NOMO-1 treated with dmso at 0.1 percent for 144 hours (cell line): ENCODE results near the gene FKBP2.
A peak's percentile ranks its signal among the peaks of the same experiment; 100 is the strongest.

ENCODE experiments used
- DNase-seq: peaks from one replicate; lab custom pipeline; 2025; ENCODE audit not compliant: unreplicated experiment; lab: John Stamatoyannopoulos, UW

FKBP2 gene

DNA sequence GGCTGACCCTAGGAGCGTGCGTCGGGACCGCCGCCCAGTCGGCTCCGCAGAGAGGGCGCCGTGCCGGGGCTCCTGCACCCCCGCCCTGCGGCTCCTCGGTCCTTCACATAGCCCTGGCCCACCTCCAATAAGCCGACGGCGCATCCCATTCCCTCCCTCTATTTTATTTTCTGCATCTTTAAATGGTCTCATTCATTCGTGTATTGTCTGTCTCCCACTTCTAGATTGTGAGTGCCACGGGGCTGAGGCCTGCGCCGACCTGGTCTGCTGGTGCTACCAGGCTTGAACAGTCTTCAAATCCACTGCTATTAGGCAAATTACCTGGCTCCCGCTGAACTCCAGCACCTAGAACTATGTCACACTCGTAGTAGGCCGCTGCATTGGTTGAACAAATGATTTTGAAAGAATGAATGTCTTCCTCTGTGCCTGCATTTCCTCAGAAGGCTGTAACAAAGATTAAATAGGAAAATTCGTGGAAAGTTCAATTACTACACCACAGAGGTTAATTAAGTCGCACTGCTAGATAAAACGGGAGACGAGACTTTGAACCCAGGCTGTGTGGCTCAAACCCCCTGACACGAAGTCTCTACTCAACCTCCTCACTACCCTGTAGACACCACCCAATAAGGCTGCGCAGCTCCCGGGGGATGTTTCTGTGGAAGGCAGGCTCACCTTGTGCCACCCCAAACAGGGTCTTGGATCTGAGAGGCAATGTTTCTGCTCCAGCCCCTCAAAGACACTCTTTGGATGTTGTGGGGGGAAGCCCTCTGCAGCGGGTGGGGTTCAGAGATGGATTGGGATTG is 7.0 kb downstream of the FKBP2 start:
- DNase-seq: no peak

DNA sequence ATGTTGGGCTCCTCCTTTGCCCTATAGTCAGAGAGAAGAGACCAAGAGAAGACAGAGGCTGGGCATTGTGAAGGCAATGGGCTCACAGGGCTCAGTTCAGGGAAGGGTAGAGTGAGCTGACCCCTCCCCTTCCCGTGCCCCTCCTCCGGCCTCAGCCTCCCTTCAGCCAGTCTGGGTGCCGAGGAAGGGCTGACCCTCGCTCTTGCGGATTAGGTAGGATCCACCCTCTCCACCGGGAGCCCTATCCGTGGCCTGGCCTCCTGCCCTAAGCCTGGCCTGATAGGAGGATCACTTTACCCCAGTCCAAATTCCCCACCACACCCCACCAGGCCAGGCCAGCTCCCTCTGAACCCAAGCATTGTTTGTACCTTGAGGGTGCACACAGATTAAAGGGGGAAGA is 7.7 kb downstream of the FKBP2 start:
- DNase-seq: no peak

DNA sequence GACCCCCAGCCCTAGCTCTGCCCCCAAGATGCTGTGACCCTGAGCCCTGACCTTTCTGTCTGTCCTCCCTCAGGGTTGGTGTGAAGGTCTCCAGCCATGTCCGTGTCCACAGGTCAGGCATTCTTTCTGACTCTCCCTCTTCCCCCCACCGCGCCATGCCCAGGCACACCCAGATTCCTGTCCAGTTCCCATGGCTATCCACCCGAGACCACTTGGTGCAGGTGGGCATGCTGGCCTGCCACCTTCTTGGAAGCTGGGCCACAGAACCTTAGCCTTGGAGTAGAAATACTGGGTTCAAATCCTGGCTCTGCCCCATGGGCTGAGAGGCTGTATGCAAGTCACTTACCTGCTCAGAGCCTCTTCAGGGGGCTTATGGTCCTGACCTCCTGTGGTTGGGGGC is 8.1 kb downstream of the FKBP2 start:
- DNase-seq: no peak

DNA sequence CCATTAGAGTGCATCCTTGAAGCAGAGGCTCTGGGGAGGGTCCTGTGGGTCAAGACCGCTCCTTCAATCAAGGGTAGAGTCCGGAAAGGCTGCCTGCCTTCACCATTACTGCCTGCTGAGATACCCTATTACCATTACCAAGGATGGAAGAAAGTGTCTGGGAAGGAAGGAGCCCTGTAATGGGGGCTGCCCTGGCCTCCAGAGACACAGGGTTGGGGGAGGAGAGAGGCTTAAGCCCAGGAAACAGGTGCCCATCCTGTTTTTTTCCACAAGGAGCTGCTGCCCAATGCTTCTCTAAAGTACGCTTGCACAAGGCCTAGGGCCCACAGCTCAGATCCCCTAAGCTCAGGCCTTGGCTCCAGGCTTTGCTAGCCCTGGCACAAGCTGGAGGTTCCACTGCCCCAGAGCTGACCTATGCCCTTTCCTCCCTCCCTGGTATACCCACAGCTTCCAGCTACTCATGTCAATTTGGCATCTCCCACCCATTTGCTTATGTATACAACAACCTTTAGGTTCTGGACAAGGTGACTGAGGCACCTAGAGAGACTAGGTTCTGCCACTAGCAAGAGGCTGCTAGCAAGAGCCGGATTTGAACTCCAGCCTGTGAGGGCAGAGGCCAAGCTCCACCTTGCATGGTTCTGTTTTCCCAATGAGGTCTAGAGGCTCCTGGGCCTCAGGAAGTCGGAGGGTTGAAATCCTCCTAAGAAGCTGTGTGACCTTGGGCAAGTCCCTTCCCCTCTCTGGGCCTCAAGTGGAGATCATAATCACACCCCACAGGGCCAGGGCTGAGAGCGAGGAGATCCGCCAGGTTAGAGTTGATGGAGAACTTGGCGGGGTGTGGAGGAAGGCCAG is 8.9 kb downstream of the FKBP2 start:
- DNase-seq: no peak

DNA sequence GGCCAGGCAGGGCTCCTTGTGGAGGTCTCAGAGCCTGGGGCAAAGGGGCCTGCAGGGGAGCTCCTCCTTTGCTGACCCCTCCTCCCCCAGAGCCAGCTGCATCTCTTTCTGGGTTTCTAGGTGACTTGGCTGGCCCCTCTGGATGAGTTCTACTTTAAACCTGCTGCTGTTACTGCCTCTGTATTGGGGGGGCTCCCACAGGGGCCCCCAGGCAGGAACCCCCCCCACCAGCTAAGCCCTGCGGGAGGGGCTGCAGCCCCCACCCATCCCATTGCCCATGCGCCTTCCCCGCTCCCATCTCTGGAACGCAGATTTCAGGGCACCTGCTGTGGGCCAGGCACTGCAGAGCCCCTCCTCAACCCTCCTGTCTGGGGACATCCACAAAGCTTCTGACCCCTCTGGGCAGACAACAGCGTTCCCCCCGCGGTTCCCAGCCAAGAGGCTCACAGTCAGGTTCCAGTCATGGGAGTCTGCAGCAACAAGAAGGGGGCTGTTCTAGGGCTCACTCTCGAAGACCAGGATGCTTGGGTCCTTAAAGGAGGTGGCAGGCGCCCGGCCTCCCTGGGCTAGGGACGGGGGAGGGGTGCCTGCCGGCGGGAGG is 9.6 kb downstream of the FKBP2 start:
- no peak for DNase-seq

DNA sequence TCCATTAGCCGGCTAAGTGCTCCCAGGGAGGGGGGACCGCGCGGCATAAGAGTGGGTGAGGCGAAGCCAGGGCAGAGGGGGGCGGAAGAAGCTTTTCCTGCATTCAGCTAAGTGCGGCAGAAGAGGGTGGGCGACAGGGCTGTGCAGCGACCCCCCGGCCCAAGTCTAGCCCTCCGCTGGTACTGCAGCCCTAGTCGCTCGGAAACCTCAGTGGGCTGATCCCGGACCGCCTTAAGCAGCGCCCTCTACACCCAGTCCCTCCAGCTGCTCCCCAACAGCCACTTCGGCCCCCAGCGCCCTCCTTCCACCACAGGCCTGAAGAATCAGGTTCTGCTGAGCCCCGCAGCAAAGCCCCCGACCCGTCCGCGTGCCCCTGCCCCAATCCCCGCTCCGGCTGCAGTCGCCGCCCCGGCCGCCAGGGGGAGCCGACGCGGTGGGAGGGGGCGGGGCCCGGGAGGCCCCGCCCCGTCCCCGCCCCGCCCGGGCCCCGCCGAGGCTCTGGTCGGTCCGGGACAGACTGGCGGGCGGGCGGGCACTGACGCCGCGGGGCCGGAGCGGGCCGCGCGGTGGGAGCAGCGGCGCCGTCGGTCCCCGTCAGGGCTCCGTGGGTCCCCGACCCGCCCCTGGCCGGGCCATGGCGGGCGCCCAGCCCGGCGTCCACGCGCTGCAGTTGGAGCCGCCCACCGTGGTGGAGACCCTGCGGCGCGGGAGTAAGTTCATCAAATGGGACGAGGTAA is 10.3 kb downstream of the FKBP2 start, which contains the start of gene PLCB3:
TSS of gene PLCB3 (plus strand) at position 515 of the 737 bp plus-strand sequence. CDS start at position 635, 120 bp downstream.
- DNase-seq: peak; percentile 24

DNA sequence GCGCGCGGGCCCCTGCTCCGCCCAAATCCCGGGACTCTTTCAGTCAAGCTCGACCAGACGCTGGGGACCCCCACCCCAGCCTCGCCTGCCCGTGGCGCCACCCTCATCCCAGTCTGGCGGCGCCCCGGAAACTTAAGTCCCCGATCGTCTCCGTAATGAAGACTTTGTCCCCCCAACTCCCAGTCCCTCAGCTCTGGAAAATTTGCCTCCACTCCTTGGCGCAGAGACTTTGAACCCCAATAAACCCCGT is 10.8 kb downstream of the FKBP2 start:
- DNase-seq: no peak

DNA sequence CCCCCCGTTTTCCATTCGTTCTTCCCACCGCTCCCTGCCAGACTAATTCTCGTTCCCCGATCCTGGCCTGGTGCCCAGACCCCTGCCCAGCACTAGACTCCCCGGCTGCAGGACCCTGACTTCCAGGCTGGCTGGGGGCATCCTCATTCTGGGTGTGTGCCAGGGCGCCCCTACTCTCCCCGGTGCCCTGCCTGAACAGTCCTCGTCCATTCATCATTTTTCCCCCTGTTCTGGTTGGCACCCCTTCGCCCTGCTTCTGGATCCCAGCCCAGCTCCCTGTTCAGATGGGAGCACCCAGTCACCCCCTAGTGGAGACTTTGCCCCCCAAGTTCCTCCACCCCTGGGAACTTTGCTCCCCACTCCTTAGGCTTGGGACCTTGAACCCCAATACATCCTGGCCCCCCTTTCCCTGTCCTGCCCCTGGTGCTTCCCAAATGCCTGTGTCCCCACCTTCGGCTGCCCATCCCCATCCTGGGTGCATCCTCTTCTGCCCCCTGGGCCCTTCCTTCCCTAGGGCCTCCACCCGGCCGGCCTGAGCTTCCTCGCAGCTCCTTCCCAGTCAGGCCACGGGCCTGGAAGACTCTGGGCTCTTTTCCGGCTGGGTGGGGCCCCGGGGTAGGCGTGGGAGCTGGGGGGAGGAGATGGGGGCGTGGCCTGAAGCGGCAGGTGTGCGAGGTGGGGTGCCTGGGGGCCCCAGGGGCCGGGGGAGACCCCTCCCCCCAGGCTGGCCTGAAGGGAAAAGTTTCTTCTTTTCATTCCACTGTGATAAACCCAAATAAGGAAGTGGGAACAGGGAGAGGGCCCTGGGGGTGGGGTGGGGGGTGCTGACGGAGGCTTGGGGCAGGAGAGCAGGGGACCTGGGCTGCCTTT is 11.3 kb downstream of the FKBP2 start:
- DNase-seq: no peak

DNA sequence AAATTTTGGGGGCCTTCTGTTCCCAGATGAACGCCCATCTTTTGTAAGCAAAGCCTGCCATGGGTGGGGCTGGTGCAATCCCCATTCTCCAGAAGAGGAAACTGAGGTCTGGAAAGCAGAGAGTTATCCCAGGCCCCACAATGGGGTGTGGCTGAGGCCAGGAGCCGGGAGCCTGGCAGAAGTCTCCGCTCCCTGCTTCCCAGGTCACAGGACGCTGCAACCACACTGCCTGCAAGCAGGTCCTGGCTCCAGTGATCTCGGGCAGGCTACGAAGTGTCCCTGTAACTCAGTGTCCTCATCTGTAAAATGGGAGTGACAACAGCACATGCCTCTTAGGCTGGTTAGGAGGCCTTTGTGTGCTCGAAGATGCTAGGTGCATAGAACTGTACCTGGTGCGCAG is 12.1 kb downstream of the FKBP2 start:
- DNase-seq: no peak

DNA sequence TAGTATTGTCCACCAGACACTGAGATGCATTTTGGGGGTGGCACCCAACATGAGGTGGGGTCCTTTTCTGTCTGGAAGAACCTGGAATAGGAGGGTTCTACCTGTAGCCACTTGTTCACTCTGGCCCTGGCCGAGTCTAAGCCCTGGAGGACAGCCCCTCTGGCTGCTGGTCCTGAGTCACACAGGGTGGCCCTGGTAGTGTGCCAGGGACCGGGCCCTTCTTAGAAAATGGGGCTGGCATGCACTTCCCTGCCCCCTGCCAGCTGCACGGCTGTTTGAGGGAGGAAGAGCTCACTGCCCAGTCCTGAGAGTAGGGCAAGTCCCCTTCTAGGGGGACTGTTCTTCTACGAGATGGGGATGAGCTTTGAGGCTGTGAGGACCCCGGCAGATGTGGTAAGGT is 12.6 kb downstream of the FKBP2 start:
- no peak for DNase-seq

DNA sequence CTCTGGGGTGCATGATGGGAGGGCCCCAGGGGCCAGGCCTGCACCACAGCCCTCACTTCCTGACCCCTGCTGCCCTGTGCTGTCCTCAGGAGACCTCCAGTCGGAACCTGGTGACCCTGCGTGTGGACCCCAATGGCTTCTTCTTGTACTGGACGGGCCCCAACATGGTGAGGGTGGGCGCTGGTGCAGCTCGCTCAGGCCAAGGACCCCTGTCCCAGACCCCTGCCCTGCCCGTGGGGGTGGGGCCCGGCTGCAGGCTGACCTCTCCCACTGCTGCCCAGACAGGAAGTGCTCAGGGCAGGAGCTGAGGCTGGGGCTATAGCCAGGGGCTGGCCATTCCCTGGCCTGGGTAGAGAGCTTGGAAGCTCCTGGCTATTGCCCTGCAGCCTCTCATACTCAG is 13.4 kb downstream of the FKBP2 start:
- no peak for DNase-seq

DNA sequence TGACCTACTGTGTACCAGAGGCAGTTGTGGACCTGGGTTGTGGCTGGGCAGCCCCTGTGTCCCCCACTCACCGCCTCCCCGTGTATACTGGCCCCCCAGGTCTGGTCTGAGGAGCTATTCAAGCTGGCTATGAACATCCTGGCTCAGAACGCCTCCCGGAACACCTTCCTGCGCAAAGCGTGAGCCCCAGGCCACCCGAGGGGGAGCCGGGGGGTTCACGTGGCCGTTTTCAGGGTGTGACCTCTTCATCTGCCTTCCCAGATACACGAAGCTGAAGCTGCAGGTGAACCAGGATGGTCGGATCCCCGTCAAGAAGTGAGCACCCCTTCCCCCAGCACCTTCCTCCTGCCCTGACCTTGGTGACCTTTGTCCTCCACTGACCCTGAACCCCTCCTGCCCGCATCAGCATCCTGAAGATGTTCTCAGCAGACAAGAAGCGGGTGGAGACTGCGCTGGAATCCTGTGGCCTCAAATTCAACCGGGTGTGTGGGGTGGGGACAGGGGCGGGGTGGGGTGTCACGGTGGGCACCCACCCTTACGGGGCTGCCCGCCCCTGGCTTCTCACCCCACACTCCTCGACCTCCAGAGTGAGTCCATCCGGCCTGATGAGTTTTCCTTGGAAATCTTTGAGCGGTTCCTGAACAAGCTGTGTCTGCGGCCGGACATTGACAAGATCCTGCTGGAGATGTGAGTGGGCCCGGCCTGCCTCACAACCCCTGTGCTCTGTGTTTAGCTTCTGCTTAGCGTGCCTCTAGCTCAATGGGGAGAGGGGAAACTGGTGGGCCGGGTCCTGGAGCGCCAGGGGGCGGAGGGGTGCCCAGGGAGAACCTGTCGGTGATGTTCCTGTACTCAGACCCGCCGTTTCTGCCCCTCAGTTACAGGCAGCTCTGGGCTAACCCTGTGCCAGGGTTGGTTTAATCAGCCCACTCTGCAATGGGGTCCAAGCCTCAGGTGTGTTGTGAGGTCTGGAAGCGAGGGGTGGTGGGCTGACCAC is 14.5 kb downstream of the FKBP2 start:
- no peak for DNase-seq

DNA sequence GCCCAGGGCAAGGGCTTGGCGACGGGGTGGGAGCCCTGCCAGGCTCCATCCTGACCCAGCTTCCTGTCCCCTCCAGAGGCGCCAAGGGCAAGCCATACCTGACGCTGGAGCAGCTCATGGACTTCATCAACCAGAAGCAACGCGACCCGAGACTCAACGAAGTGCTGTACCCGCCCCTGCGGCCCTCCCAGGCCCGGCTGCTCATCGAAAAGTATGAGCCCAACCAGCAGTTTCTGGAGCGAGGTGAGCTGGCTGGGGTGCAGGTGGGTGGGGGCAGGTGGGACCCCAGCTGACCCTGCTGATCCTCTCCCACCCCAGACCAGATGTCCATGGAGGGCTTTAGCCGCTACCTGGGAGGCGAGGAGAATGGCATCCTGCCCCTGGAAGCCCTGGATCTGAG is 15.4 kb downstream of the FKBP2 start:
- DNase-seq: no peak

DNA sequence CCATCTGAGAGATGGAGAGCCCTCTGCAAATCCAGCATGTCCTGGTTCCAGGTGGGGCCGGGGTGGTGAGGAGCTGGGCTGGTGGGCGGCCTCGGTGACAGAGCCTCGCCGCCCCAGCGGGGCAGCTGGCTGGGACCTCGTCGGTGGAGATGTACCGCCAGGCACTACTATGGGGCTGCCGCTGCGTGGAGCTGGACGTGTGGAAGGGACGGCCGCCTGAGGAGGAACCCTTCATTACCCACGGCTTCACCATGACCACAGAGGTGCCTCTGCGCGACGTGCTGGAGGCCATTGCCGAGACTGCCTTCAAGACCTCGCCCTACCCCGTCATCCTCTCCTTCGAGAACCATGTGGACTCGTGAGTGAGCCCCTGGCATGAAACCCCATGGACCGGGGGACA is 17.5 kb downstream of the FKBP2 start:
- DNase-seq: no peak

DNA sequence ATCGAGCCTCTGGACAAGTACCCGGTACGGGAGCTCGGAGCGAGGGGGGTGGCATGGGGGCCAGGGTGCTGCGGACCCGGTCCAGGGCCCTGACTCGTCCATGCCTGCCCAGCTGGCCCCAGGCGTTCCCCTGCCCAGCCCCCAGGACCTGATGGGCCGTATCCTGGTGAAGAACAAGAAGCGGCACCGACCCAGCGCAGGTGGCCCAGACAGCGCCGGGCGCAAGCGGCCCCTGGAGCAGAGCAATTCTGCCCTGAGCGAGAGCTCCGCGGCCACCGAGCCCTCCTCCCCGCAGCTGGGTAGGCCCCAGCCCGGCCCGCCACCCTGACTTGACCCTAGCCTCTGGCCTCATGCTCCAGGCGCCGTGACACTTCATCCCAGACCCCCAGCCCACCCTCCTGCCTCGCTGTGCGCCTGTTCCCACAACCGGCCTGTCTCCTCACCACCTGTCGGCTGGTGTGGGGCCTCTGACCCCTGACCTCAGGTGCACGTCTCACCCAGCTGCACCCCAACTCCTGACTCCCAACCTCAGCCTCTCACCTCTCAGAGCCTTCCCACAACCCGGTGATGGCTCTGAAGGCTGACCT is 18.1 kb downstream of the FKBP2 start:
- no peak for DNase-seq

DNA sequence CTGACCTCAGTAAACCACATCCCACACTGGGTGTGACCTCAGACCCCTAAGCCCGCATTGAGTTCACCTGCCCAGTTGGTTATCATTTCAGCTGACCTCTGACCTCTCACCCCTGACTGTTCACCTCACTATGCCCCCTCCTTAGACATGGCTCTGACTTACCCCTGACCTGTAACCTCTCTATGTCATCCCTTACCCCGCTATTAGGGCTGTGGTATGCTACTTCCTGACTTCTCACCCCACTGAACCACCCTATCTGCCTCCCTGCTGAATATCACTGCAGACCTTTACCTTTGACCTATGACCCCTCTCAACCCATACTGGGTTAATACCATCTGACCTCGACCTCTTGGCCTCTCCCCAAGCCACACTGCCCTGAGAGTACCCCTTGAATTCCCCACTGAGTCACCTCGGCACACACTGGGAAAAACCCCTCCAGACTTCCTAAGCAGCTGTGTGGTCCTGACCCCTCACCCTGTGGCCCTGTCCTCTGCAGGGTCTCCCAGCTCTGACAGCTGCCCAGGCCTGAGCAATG is 18.7 kb downstream of the FKBP2 start:
- DNase-seq: no peak

DNA sequence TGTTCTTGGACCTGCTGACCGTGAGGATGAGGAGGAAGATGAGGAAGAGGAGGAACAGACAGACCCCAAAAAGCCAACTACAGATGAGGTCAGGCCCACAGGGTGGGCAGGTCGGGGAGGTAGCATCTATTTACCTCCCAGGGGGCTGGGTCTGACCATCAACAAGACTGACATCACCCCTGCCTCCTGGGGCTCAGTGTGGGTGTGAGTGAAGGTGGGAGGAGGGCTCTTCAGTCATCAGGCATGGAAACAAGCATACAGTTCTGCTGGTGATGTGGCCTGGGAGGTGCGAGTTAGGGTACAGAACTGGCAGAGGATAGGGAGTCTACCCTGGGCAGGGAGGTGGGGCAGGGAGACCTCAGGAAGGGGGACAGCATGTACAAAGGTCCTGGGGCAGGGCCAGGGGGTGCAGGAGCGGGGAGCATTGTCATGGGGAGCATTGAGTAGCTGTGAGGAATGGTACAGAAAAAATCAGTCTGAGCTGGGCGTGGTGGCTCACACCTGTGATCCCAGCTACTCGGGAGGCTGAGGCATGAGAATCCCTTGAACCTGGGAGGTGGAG is 19.3 kb downstream of the FKBP2 start:
- DNase-seq: no peak

DNA sequence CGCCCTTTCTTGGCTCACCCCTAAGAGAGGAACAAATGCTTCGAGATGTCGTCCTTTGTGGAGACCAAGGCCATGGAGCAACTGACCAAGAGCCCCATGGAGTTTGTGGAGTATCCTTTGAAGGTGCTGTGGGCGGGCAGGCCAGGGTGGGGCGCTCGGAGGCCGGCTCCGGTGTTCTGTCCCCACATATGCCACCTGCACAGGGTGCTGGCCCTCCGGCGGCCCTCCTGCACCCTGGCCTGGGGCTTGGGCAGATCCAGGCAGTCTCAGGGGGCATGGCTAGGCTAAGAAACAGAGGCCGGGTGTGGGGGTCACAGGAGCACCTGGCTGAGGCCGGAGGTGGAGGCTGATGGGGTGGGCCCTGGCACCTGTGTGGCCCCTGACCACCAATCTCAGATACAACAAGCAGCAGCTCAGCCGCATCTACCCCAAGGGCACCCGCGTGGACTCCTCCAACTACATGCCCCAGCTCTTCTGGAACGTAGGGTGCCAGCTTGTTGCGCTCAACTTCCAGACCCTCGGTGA is 20.7 kb downstream of the FKBP2 start:
- no peak for DNase-seq
